LNCAP (cell line): ENCODE measurements around the gene PRH2.
A peak's percentile ranks its signal among the peaks of the same experiment; 100 is the strongest.

Source experiments
- TF ChIP-seq, protein P1 (sequence below): fragments of 450-650 bp; IDR thresholded peaks from 2 replicates; pipeline ENCODE4 v1.5.1; 2017; ENCODE audit warnings: mild to moderate bottlenecking

PRH2 gene

DNA sequence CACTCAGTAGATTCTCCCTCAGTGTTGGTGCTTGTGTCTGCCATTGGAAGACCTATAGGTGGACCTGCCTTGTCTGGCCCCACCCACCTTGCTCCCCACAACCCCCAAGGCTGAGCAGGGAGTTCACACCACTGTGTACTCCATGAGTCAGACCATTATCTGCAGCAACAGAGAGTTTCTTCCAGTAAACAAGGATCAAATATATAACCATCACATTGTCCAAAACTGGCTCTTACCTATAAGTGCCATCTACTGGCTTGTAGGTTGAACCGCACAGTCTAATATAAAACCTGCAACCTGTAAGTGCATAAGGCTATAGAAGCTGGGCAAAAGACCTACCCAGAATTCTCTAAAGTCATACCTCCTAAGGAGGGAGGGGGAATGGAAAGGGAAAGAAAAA is 27.6 kb upstream of the PRH2 start:
- TF ChIP-seq, protein P1, sequence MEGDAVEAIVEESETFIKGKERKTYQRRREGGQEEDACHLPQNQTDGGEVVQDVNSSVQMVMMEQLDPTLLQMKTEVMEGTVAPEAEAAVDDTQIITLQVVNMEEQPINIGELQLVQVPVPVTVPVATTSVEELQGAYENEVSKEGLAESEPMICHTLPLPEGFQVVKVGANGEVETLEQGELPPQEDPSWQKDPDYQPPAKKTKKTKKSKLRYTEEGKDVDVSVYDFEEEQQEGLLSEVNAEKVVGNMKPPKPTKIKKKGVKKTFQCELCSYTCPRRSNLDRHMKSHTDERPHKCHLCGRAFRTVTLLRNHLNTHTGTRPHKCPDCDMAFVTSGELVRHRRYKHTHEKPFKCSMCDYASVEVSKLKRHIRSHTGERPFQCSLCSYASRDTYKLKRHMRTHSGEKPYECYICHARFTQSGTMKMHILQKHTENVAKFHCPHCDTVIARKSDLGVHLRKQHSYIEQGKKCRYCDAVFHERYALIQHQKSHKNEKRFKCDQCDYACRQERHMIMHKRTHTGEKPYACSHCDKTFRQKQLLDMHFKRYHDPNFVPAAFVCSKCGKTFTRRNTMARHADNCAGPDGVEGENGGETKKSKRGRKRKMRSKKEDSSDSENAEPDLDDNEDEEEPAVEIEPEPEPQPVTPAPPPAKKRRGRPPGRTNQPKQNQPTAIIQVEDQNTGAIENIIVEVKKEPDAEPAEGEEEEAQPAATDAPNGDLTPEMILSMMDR, result peak; percentile 54

DNA sequence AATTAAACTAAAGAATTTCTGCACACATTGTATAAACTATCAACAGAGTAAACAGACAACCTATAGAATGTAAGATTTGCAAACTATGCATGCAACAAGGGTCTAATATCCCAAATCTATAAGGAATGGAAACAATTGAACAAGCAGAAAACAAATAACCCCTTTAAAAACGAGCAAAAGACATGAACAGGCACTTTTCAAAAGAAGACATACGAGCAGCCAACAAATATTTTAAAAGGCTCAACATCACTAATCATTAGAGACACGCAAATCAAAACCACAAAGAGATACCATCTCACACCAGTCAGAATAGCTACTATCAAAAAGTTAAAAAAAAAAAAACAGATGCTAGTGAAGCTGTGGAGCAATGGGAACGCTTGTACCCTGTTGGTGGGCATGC is 24.4 kb upstream of the PRH2 start:
- TF ChIP-seq, protein P1, result no peak

DNA sequence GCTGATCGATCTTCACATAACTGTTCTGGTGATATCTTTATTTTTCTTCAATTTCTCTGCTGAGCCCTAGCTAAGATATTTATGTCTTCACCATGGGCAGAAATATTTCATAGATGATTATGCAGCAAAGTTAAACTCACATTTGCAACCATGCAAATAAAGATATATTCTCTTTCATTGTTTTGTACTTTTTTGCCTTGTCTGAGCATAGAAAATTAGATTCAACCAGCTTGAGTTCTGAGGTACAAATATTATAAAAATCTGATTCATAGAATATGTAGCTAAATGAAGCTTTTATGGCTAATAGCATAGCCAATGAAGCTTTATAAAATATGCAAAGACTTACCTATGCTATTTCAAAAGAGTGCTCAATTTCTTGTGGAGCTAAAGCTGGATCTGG is 19.6 kb upstream of the PRH2 start, which contains the start of gene TAS2R13:
Gene TAS2R13 (minus strand): TSS at position 101 of the 400 bp plus-strand sequence. CDS start 264 bp downstream, outside the sequence.
- TF ChIP-seq, protein P1, result no peak

DNA sequence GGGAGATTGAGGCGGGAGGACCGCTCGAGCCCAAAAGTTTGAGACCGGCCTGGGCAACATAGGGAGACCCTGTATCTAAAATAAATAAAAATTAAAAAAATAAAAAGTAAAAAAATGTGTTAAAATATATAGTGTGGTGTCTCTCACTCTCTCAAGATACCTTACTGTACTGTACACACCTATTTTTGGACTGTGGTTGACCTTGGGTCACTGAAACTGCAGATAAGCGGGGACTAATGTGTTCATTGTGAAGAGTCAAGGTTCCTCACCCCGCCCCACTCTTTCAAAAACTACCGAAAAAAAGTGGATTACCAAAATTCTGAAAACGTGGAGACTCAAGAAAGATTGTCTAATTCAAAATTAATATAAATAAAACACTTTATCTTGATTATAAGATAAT is 18.7 kb upstream of the PRH2 start:
- TF ChIP-seq, protein P1, result no peak

DNA sequence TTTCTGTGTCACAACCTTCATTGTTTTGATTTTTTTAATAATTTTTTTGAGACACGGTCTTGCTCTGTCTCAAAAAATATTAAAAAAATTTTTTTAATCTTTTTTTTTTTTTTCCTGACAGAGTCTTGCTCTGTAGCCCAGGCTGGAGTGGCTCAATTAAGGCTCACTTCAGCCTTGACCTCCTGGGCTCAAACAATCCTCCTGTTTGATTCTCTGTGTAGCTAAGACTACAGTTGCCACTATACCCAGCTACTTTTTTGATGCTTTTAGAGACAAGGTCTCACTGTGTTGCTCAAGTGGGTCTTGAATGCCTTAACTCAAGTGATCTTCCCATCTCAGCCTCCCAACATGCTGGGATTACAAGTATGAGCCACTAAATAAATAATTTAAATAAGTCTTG is 9.2 kb upstream of the PRH2 start:
- TF ChIP-seq, protein P1, result no peak

DNA sequence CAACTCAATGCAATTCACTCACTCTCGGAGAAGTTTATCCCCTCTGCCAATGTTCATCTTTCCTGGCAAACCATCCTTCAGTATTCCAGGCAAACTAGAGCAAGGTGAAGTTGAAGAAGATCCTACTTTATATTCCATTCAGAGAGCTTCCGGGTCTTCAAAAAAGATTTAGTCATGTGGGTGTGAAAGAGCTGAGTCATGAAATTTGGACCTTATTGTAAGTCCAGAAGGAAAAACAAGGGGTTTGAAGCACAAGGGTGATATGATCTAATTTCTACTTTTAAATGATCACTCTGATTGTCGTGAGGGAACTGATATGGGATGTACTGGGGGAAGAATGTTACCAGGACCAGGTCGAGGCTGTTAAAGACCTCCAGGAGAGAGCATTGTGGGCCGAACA is 2.8 kb upstream of the PRH2 start:
- TF ChIP-seq, protein P1, result no peak

DNA sequence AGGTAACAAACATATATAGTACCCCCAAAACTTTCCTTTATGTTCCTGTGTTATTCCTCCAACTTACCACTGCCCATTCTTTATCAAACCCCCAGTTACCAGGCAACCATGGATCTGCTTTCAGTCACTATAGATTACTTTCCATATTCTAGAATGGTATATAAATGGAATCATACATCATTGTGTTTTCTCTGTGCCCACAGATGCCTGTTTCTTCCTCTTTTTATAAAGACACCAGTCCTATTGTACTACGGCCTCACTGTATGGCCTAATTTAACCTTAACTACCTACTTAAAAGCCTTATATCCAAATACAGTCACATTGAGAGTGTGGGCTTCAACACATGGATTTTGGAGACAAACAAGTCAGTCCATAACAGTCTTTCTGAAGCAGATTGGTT is 7.5 kb downstream of the PRH2 start:
- TF ChIP-seq, protein P1, result no peak

DNA sequence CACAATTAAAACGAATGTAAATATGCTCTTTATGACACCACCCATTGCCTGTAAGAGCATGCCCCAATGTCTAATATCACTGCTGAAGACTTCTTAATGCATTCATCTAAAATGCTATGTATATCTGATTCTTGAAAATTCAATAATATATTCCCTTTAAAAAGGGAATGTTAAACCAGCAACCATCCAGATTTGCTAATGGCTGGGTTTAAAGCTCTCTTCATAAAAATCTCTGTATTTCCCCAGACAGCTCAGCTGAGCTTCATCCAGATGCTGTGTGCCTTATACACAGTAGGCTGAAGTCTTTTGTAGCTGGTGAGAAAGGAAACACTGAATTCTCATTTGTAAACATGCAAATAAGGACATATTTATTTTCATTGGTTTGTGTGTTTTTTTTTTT is 10.1 kb downstream of the PRH2 start, which contains the start of gene TAS2R14:
Gene TAS2R14 (minus strand): TSS at position 101 of the 400 bp plus-strand sequence. CDS start 56 bp downstream, at position 45.
- TF ChIP-seq, protein P1, result no peak
